ENCODE results near the gene RAP1GAP2. TPM values are rescaled to one million over a fixed set of nuclear protein-coding genes. Genes with fewer than 3 reads are reported as not detected.

RAP1GAP2 gene
- 3.3 and 5.3 TPM in 2 replicates for total RNA-seq

GRCh38 chr17:2796164-2797125 is at the start of gene RAP1GAP2:
TSS of gene RAP1GAP2 (plus strand) at chr17:2796438. CDS start at chr17:2796528, 90 bp downstream.

DNA sequence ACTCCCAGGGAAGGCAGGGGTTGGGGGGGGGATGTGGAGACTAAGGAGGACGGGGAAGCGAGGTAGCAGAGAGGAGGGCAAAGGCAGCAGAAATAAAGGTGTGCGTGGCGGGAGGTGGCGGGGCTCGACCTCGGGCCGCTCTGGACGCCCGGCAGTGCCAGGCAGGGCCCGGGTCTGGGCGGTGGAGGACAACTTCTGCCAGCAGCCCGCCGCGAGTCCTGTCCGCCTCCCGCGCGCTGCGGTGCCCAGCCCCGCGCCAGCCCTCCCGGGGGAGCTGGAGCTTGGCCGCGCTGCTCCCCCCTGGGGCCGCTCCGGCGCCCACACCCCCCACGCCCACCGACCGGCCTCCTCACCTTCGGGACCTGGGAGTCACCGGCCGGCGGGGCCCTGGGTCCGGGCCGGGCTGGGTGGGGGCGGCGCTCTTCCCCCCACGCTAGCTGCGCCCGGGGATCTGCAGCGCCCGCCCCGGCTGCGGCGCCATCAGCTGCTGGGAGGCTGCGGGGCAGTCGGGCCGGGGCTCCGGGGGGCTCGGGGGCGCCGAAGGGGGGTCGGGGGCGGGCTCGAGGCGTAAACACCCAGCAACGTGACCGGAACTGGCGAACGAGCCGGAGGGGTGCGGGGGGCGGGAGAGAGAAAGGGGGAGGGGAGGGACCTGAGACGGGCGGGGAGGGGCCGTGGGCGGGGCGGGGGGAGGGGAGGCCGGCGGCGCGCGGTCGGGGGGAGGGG is 47.0 kb upstream of the RAP1GAP2 start, which contains the start of gene CCDC92B:
TSS of gene CCDC92B (minus strand) at position 595 of the 726 bp plus-strand sequence. CDS start 14,507 bp downstream, outside the sequence.

GRCh38 chr17:3063507-3063906 is 267.3 kb downstream of the RAP1GAP2 start, which contains the start of gene OR1D5:
TSS of gene OR1D5 (minus strand) at chr17:3063607. CDS start at chr17:3063607, 0 bp downstream.

Small RNAs within 50 kb of the gene (small RNA-seq; reads per million reads assigned to genes)
- gene MIR1253 (not detected), gene hsa-mir-1253 (not detected)

Other genes starting within 250 kb of the RAP1GAP2 start
- gene PAFAH1B1, start 202.8 kb upstream of the RAP1GAP2 start, total RNA-seq, result 78.3 and 90.7 TPM in 2 replicates
- gene CLUH, start 84.7 kb upstream of the RAP1GAP2 start, total RNA-seq, result 76.1 and 104 TPM in 2 replicates
- under 0.01 TPM in 2 replicates for gene CCDC92B, start 46.8 kb upstream of the RAP1GAP2 start, total RNA-seq

Data from subcutaneous preadipocyte (primary cell).